ENCODE measurements around the gene SIK3.

The SIK3 gene

DNA sequence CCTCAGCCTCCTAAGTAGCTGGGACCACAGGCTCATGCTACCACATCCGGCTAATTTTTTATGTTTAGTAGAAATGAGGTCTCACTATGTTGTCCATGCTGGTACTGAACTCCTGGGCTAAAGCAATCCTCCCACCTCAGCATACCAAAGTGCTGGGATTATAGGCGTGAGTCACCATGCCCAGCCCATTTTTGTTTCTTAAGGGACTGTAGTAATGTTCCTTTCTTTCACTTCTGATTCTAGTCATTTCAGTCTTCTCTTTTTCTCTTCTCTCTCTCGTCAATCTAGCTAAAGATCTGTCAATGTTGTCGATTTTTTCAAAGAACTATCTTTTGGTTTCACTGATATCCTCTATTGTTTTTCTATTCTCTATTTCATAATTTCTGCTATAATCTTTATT lies 149.8 kb downstream of the SIK3 start:
- no peaks in the 10 kb centered on the region for H3K27me3 ChIP-seq
- no peak overlapping the region for H3K4me3 ChIP-seq (ENCODE audit: low read depth, low read length)
- H3K9me3 ChIP-seq: no peaks in the 10 kb centered on the region
- H3K4me1 ChIP-seq: no peaks in the 10 kb centered on the region; the same call in none of the 2 replicates
- DNase-seq: no peak
- TF ChIP-seq, protein P1, sequence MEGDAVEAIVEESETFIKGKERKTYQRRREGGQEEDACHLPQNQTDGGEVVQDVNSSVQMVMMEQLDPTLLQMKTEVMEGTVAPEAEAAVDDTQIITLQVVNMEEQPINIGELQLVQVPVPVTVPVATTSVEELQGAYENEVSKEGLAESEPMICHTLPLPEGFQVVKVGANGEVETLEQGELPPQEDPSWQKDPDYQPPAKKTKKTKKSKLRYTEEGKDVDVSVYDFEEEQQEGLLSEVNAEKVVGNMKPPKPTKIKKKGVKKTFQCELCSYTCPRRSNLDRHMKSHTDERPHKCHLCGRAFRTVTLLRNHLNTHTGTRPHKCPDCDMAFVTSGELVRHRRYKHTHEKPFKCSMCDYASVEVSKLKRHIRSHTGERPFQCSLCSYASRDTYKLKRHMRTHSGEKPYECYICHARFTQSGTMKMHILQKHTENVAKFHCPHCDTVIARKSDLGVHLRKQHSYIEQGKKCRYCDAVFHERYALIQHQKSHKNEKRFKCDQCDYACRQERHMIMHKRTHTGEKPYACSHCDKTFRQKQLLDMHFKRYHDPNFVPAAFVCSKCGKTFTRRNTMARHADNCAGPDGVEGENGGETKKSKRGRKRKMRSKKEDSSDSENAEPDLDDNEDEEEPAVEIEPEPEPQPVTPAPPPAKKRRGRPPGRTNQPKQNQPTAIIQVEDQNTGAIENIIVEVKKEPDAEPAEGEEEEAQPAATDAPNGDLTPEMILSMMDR (IDR thresholded peaks at IDR 0.05; ENCODE audit: low read depth, low read length): no peak
- peaks cover 15% of the 10 kb centered on the region for H3K36me3 ChIP-seq

DNA sequence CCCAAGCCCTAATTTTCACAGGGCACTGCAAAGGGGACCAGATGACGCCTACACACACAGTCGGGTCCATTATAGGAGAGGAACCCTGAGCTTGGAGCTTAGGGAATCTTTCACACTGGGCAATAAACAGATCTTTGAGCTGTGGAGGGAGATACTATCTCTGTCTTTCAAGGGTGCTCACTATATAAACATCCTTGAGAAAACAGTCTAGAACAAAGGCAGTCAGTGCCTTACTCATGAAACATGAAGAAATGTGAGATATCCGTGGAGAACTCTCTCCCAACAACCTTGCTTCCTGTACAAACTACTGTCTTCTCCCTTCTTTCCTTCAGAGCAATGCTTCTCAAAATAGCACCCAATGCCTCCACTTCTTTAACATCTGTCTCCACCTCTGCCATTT lies 151.8 kb downstream of the SIK3 start:
- H3K9me3 ChIP-seq: no peaks in the 10 kb centered on the region
- no peak overlapping the region for H3K4me3 ChIP-seq (ENCODE audit: low read depth, low read length)
- no peaks in the 10 kb centered on the region for H3K27me3 ChIP-seq
- no peaks in the 10 kb centered on the region; the same call in none of the 2 replicates for H3K4me1 ChIP-seq
- no peak for DNase-seq
- H3K36me3 ChIP-seq: peaks cover 15% of the 10 kb centered on the region
- TF ChIP-seq, protein P1 (IDR thresholded peaks at IDR 0.05; ENCODE audit: low read depth, low read length): no peak

DNA sequence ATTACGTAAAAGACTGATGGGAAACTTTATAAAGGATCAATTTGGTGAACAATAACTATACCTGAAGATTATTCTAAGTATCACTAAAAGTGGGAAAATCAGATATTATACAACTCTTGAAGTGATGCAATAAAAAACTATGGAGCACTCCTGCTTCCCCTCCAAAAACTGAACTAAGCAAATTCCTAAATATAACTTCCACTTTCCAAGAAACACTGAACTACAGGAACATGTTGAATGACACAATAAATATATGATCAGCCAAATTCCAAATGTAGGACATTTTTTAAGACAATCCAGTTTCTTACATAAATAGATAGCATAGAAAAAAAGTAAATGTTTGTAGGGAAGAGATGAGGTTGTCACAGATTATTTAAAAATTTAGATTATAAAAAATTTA lies 158.7 kb downstream of the SIK3 start:
- H3K4me1 ChIP-seq: 0 out of 2 replicates have a peak, but pooled peaks cover 3% of the 10 kb centered on the region
- no peak for DNase-seq
- H3K4me3 ChIP-seq (ENCODE audit: low read depth, low read length): no peak overlapping the region
- H3K27me3 ChIP-seq: no peaks in the 10 kb centered on the region
- TF ChIP-seq, protein P1 (IDR thresholded peaks at IDR 0.05; ENCODE audit: low read depth, low read length): no peak
- H3K36me3 ChIP-seq: no peaks in the 10 kb centered on the region
- H3K9me3 ChIP-seq: no peaks in the 10 kb centered on the region

DNA sequence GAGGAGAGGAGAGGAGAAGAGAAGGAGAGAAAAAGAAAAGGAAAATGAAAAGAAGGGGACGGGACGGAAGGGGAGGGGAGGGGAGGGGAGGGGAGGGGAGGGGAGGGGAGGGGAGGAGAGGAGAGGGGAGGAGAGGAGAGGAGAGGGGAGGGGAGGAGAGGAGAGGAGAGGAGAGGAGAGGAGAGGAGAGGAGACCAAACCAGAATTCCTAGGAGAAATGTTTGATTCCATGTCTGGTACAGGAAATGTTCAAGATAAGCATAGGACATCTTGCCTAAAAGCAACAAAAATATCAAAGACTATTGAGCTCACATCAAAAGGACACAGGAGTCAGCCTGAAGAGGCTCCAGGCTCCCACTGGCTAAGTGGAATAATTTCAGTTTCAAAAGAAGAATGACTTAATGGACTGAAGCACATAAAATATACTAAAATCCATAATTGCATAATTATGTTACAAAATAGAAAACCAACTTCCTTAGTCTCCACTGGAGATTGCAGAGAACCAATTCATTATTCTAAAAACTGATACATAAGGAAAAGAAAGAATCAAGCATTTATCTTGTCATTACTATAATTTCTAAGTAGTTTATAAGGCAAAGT lies 159.7 kb downstream of the SIK3 start:
- TF ChIP-seq, protein P1 (IDR thresholded peaks at IDR 0.05; ENCODE audit: low read depth, low read length): no peak
- DNase-seq: no peak
- Histone ChIP-seq H3K36me3 (no peaks in the 10 kb centered on the region), H3K9me3 (no peaks in the 10 kb centered on the region), H3K4me1 (0 out of 2 replicates have a peak, but pooled peaks cover 3% of the 10 kb centered on the region), H3K4me3 (ENCODE audit: low read depth, low read length) (no peak overlapping the region), H3K27me3 (no peaks in the 10 kb centered on the region)

DNA sequence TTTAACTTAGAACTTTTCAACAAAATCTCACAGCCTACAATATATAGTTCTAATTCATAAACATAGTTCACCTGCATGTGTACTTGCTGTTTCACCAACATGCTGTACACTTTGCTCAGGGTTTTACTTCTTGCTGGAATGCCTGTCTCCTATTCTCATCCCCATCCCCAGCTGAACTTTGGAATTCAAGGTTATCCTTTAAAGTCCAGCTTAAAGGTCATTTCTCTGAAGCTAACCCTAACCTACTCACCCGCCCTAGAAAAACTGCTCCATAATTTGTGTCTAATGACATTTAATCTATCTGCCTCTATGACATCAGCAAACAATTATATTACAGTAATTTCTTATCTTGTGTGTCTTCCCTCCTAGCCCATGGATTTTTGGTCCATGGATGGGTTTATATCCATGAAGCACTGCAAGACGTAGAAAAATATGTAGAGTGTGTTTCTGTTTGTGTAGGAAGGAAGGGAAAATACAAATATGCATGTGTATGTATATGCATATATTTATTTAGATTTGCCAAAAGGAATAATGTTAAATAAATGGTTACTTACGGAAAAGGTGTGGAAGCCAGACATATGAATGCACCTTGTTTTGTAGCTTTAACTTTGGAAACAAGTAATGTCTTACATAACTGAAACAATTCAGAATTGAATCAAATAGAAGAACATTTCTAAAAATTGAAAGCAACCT lies 161.3 kb downstream of the SIK3 start:
- Histone ChIP-seq H3K9me3 (no peaks in the 10 kb centered on the region), H3K27me3 (no peaks in the 10 kb centered on the region), H3K4me3 (ENCODE audit: low read depth, low read length) (no peak overlapping the region)

More for the DNA sequence above, 161.3 kb downstream of the SIK3 start:
- TF ChIP-seq, protein P1 (IDR thresholded peaks at IDR 0.05; ENCODE audit: low read depth, low read length): no peak
- no peak for DNase-seq
- 0 out of 2 replicates have a peak, but pooled peaks cover 3% of the 10 kb centered on the region for H3K4me1 ChIP-seq
- H3K36me3 ChIP-seq: no peaks in the 10 kb centered on the region
